AML-193 (cell line): ENCODE data around the gene ALMS1.
"Not testable (repeated sequence)": the region's sequence is repeated elsewhere in the genome, so short reads cannot be mapped to it uniquely, and the experiment has no call there.

ENCODE experiments used
- DNase-seq, 2 experiments: peaks; one replicate each; lab custom pipeline; 2025; lab: John Stamatoyannopoulos, UW

The ALMS1 gene

GRCh38 chr2:73404409-73404808 is 18.8 kb downstream of the ALMS1 start:
- DNase-seq, result no peak

- DNase-seq, result no peak
Observed at GRCh38 chr2:73406996-73407395, 21.4 kb downstream of the ALMS1 start.

GRCh38 chr2:73408198-73408597 is 22.6 kb downstream of the ALMS1 start:
- DNase-seq, result no peak

GRCh38 chr2:73414696-73415095 is 29.1 kb downstream of the ALMS1 start:
- no peak for DNase-seq

- no peak for DNase-seq
Observed at GRCh38 chr2:73415906-73416305, 30.3 kb downstream of the ALMS1 start.

- no peak for DNase-seq
Observed at GRCh38 chr2:73418343-73418742, 32.7 kb downstream of the ALMS1 start.

GRCh38 chr2:73423913-73424312 is 38.3 kb downstream of the ALMS1 start:
- DNase-seq, result no peak

- no peak for DNase-seq
Observed at GRCh38 chr2:73426176-73426575, 40.5 kb downstream of the ALMS1 start.

GRCh38 chr2:73436019-73436418 is 50.4 kb downstream of the ALMS1 start:
- DNase-seq, result no peak

GRCh38 chr2:73444202-73444601 is 58.6 kb downstream of the ALMS1 start:
- DNase-seq, result no peak

- no peak for DNase-seq
Observed at GRCh38 chr2:73448856-73449255, 63.2 kb downstream of the ALMS1 start.

GRCh38 chr2:73449404-73449803 is 63.8 kb downstream of the ALMS1 start:
- DNase-seq, result no peak

- peak; percentile 27 to 32 for DNase-seq
Observed at GRCh38 chr2:73451263-73451972, 65.8 kb downstream of the ALMS1 start.

GRCh38 chr2:73457982-73458381 is 72.3 kb downstream of the ALMS1 start:
- DNase-seq, result no peak

GRCh38 chr2:73462388-73462787 is 76.8 kb downstream of the ALMS1 start:
- DNase-seq, result not testable (repeated sequence)

GRCh38 chr2:73468376-73468775 is 82.7 kb downstream of the ALMS1 start:
- no peak for DNase-seq

- DNase-seq, result not testable (repeated sequence)
Observed at GRCh38 chr2:73483874-73484273, 98.2 kb downstream of the ALMS1 start.

- no peak for DNase-seq
Observed at GRCh38 chr2:73487112-73487657, 101.5 kb downstream of the ALMS1 start.

GRCh38 chr2:73488079-73488478 is 102.4 kb downstream of the ALMS1 start:
- no peak for DNase-seq

- DNase-seq, result peak; percentile 62 to 66
Observed at GRCh38 chr2:73489053-73489452, 103.4 kb downstream of the ALMS1 start.

GRCh38 chr2:73494031-73494430 is 108.4 kb downstream of the ALMS1 start:
- DNase-seq, result no peak

- DNase-seq, result no peak
Observed at GRCh38 chr2:73503992-73504570, 118.4 kb downstream of the ALMS1 start.

- DNase-seq, result not testable (repeated sequence)
Observed at GRCh38 chr2:73504850-73505249, 119.2 kb downstream of the ALMS1 start.

GRCh38 chr2:73510470-73510869 is 124.8 kb downstream of the ALMS1 start:
- DNase-seq, result not testable (repeated sequence)
